IMR-90 (cell line): ENCODE data around the gene MECP2. TPM values are rescaled to one million over a fixed set of nuclear protein-coding genes. Genes with fewer than 3 reads are reported as not detected.

Experiments
- ATAC-seq: fragments of 200-7000 bp; cut with Tn5 transposase; 2 replicates; pipeline ENCODE4 v1.9.1; 2020; ENCODE audit warnings: low read depth, mild to moderate bottlenecking, moderate library complexity
- BruUV-seq: library from RNA; stranded (reverse); fragments of 400-500 nt; replicated peaks from 2 replicates; lab custom pipeline; 2021; lab: Mats Ljungman, UMichigan
- CTCF ChIA-PET: fragments of 300-600 bp; formaldehyde crosslinking; extraction: SDS; loops from one replicate; lab custom pipeline; 2021; ENCODE audit warnings: antibody characterized with exemption; lab: Yijun Ruan, JAX
- POLR2A ChIA-PET: fragments of 300-600 bp; sonication (Branson Sonifier 250); formaldehyde crosslinking; loops from one replicate; lab custom pipeline; 2022; ENCODE audit warnings: antibody characterized with exemption; ENCODE audit not compliant: unreplicated experiment; lab: Charles Lee
- DNase-seq: peaks from one replicate; pipeline ENCODE4 v3.0.0; 2013
- H2AFZ ChIP-seq: replicated peaks from 2 replicates; pipeline ENCODE3; 2013; ENCODE audit warnings: low read length, mild to moderate bottlenecking; ENCODE audit not compliant: poor library complexity
- H2AK5ac ChIP-seq: 2 replicates; pipeline ENCODE4 v1.6.1; 2013; ENCODE audit warnings: low read depth, low read length, inconsistent platforms
- H2AK9ac ChIP-seq: replicated peaks from 2 replicates; pipeline ENCODE3; 2013; ENCODE audit warnings: mild to moderate bottlenecking, low read depth, low read length, moderate library complexity; ENCODE audit not compliant: poor library complexity
- H2BK120ac ChIP-seq: 2 replicates; pipeline ENCODE4 v1.6.1; 2013; ENCODE audit warnings: low read depth, low read length, inconsistent platforms
- H2BK15ac ChIP-seq: 3 replicates; pipeline ENCODE4 v1.6.1; 2013; ENCODE audit warnings: low read depth, low read length, inconsistent platforms
- H2BK20ac ChIP-seq: 2 replicates; pipeline ENCODE4 v1.6.1; 2013; ENCODE audit warnings: low read depth, mild to moderate bottlenecking, inconsistent platforms, low read length, moderate library complexity
- H2BK5ac ChIP-seq: 2 replicates; pipeline ENCODE4 v1.6.1; 2013; ENCODE audit warnings: mild to moderate bottlenecking, low read depth, low read length, inconsistent platforms; ENCODE audit not compliant: poor library complexity, severe bottlenecking
- H3K14ac ChIP-seq: replicated peaks from 2 replicates; pipeline ENCODE4 v1.6.1; 2013; ENCODE audit warnings: low read depth, low read length, inconsistent platforms
- H3K18ac ChIP-seq: 2 replicates; pipeline ENCODE4 v1.6.1; 2013; ENCODE audit warnings: low read depth, low read length, control low read depth
- H3K23ac ChIP-seq: 2 replicates; pipeline ENCODE4 v1.6.1; 2013; ENCODE audit warnings: low read depth, low read length, inconsistent platforms
- H3K27ac ChIP-seq: 2 replicates; pipeline ENCODE4 v1.5.1; 2013; ENCODE audit warnings: mild to moderate bottlenecking, control low read depth, low read length; ENCODE audit not compliant: insufficient read depth
- H3K27me3 ChIP-seq: 2 replicates; pipeline ENCODE4 v1.6.1; 2013; ENCODE audit warnings: low read length; ENCODE audit not compliant: control insufficient read depth, insufficient read depth
- H3K36me3 ChIP-seq: 2 replicates; pipeline ENCODE4 v1.6.1; 2013; ENCODE audit warnings: low read length, mixed read lengths; ENCODE audit not compliant: control insufficient read depth, insufficient read depth
- H3K4ac ChIP-seq: 2 replicates; pipeline ENCODE4 v1.6.1; 2013; ENCODE audit warnings: low read depth, low read length, inconsistent platforms
- H3K4me1 ChIP-seq: 2 replicates; pipeline ENCODE4 v1.6.1; 2013; ENCODE audit warnings: low read length, mixed read lengths; ENCODE audit not compliant: control insufficient read depth, insufficient read depth
- H3K4me2 ChIP-seq: 2 replicates; pipeline ENCODE4 v1.6.1; 2013; ENCODE audit warnings: low read depth, mild to moderate bottlenecking, control low read depth, low read length, moderate library complexity
- H3K4me3 ChIP-seq: 2 replicates; pipeline ENCODE4 v1.5.1; 2013; ENCODE audit warnings: low read depth, mild to moderate bottlenecking, control low read depth, low read length, moderate library complexity; ENCODE audit not compliant: insufficient read depth
- H3K56ac ChIP-seq: 2 replicates; pipeline ENCODE4 v1.6.1; 2013; ENCODE audit warnings: low read length, inconsistent platforms; ENCODE audit not compliant: insufficient read depth; ENCODE audit errors: extremely low read depth
- H3K79me1 ChIP-seq, 2 experiments: 2 replicates each; pipeline ENCODE4 v1.6.1; 2013; ENCODE audit warnings: low read length in 2 of 2, inconsistent platforms in 1 of 2, low read depth in 1 of 2
- H3K9ac ChIP-seq: 2 replicates; pipeline ENCODE4 v1.6.1; 2013; ENCODE audit warnings: low read depth, low read length, control low read depth
- H3K9me1 ChIP-seq: 2 replicates; pipeline ENCODE4 v1.6.1; 2013; ENCODE audit warnings: low read length, inconsistent platforms; ENCODE audit not compliant: insufficient read depth
- H3K9me3 ChIP-seq: 2 replicates; pipeline ENCODE4 v1.6.1; 2013; ENCODE audit warnings: low read length; ENCODE audit not compliant: control insufficient read depth, insufficient read depth
- H4K20me1 ChIP-seq: 2 replicates; pipeline ENCODE4 v1.6.1; 2013; ENCODE audit warnings: low read length, inconsistent platforms; ENCODE audit not compliant: insufficient read depth
- H4K5ac ChIP-seq: 2 replicates; pipeline ENCODE4 v1.6.1; 2013; ENCODE audit warnings: mild to moderate bottlenecking, low read depth, low read length, control low read depth
- H4K8ac ChIP-seq, 2 experiments: 2 replicates each; pipeline ENCODE4 v1.6.1; 2013; ENCODE audit warnings: low read depth in 2 of 2, low read length in 2 of 2, control low read depth in 1 of 2, inconsistent platforms in 1 of 2
- H4K91ac ChIP-seq: 2 replicates; pipeline ENCODE4 v1.6.1; 2013; ENCODE audit warnings: low read depth, low read length, inconsistent platforms; ENCODE audit not compliant: insufficient read depth
- ELK1 ChIP-seq: fragments of 150-350 bp; IDR thresholded peaks from 2 replicates; pipeline ENCODE4 v1.6.1; 2016; ENCODE audit warnings: low read depth, mild to moderate bottlenecking, low read length, moderate library complexity, borderline replicate concordance
- RFX5 ChIP-seq: IDR thresholded peaks from 2 replicates; pipeline ENCODE4 v1.8.0; 2012; ENCODE audit warnings: low read depth, mild to moderate bottlenecking, low read length, moderate library complexity
- WGBS, 2 experiments: methylation state at CpG; one replicate each; pipeline versions ENCODE4 v1.1.5 to v1.1.7; 2013; ENCODE audit warnings: missing lambda C conversion rate in 2 of 2; ENCODE audit not compliant: insufficient read length in 1 of 2; ENCODE audit errors: extremely low coverage in 2 of 2; 5-methylcytosine and 5-hydroxymethylcytosine counted together
- dilution Hi-C: fragments of 300-500 bp; cut with HindIII; formaldehyde crosslinking; loops from one replicate; pipeline ENCODE4 v1.14.3; 2018; ENCODE audit warnings: low sequenced_read_pairs; ENCODE audit not compliant: unreplicated experiment
- in situ Hi-C: fragments of 300-500 bp; cut with MboI; formaldehyde crosslinking; loops from 3 replicates; pipeline ENCODE4 v1.14.3; 2019; ENCODE audit warnings: low sequenced_read_pairs, inconsistent platforms, mixed read lengths
- intact Hi-C: fragments of 100-400 bp; cut with micrococcal nuclease; formaldehyde crosslinking; loops from 2 replicates; pipeline ENCODE4 v1.10.0; 2022
- polyA plus RNA-seq, 3 experiments: library from polyadenylated mRNA; depleted of rRNA; stranded (reverse); fragments of >200 nt; gene quantifications; 2 replicates each; pipeline ENCODE4 v1.2.3, GENCODE V29; 2012; ENCODE audit warnings: low replicate concordance in 1 of 3
- total RNA-seq: library from RNA; depleted of rRNA; stranded (reverse); fragments of >200 nt; gene quantifications from 2 replicates; pipeline ENCODE4 v1.2.3, GENCODE V29; 2012

The MECP2 gene
- total and polyA plus RNA-seq, 2 of the 4 experiments (the other 2 are of a cell fraction) = 8.4 to 10.1 TPM

GRCh38 chrX:153992180-153992579 is 105.3 kb downstream of the MECP2 start:
- no peaks in the 10 kb centered on the region; the same call in 1 of the 2 replicates for H3K27me3 ChIP-seq
- TF ChIP-seq RFX5 (no peak), ELK1 (no peak)
- H3K4me2 ChIP-seq = no peak overlapping the region
- ATAC-seq (no peak), DNase-seq (no peak)
- H3K14ac ChIP-seq = no peak overlapping the region
- in situ Hi-C loops = no loop called here
- H3K27ac ChIP-seq = no peak overlapping the region
- no peak overlapping the region for H3K9ac ChIP-seq
- no peak overlapping the region for H3K23ac ChIP-seq
- no peak overlapping the region for H3K4me3 ChIP-seq
- no peak overlapping the region for H3K4ac ChIP-seq
- H2AK9ac ChIP-seq = no peak overlapping the region
- 80% methylated on average over 1 of the region's 8 CpGs; no CpG with 5 or more reads in 1 of the 2 experiments for WGBS, 2 experiments
- ChIA-PET POLR2A (no interaction called here), CTCF (no interaction called here)
- H4K8ac ChIP-seq = no peak overlapping the region
- H2BK20ac ChIP-seq = no peak overlapping the region
- H2BK15ac ChIP-seq = no peak overlapping the region
- no peak overlapping the region for H4K5ac ChIP-seq
- no peak overlapping the region for H2BK120ac ChIP-seq
- H4K91ac ChIP-seq = no peak overlapping the region
- no TSS peak for BruUV-seq
- H2AK5ac ChIP-seq = no peak overlapping the region
- intact Hi-C loops = no loop called here
- no peak overlapping the region for H3K18ac ChIP-seq
- H4K20me1 ChIP-seq = no peaks in the 10 kb centered on the region
- no peaks in the 10 kb centered on the region for H3K9me3 ChIP-seq
- H3K36me3 ChIP-seq = no peaks in the 10 kb centered on the region
- H3K4me1 ChIP-seq = no peaks in the 10 kb centered on the region
- no peak overlapping the region for H2BK5ac ChIP-seq
- dilution Hi-C loops = no loop called here
- no peaks in the 10 kb centered on the region for H3K79me1 ChIP-seq
- H3K9me1 ChIP-seq = no peaks in the 10 kb centered on the region
- no peak overlapping the region for H3K56ac ChIP-seq
- no peak overlapping the region for H2AFZ ChIP-seq
